NCI-H748 (cell line): ENCODE data around the gene TRIM24.

ENCODE experiments used
- DNase-seq: peaks from one replicate; lab custom pipeline; 2025; ENCODE audit not compliant: unreplicated experiment; lab: John Stamatoyannopoulos, UW

Gene TRIM24

GRCh38 chr7:138618506-138618905 lies 158.4 kb downstream of the TRIM24 start:
- DNase-seq, result no peak

GRCh38 chr7:138618933-138619332 lies 158.9 kb downstream of the TRIM24 start:
- DNase-seq, result no peak

GRCh38 chr7:138622841-138623240 lies 162.8 kb downstream of the TRIM24 start:
- no peak for DNase-seq

- no peak for DNase-seq
Measured at GRCh38 chr7:138625084-138625848, 165.2 kb downstream of the TRIM24 start.

GRCh38 chr7:138625849-138626230 lies 165.8 kb downstream of the TRIM24 start:
- DNase-seq, result peak; percentile 77

GRCh38 chr7:138626846-138627245 lies 166.8 kb downstream of the TRIM24 start:
- no peak for DNase-seq

- DNase-seq, result no peak
Measured at GRCh38 chr7:138627361-138627760, 167.3 kb downstream of the TRIM24 start.

GRCh38 chr7:138630059-138630610 lies 170.1 kb downstream of the TRIM24 start:
- no peak for DNase-seq

GRCh38 chr7:138632384-138632783 lies 172.3 kb downstream of the TRIM24 start:
- no peak for DNase-seq

- peak; percentile 32 for DNase-seq
Measured at GRCh38 chr7:138632826-138633602, 173.0 kb downstream of the TRIM24 start.
